GM12864 (cell line): Measurements from ENCODE around the gene FCSK.
A peak's percentile ranks its signal among the peaks of the same experiment; 100 is the strongest.
"Not testable (repeated sequence)": the region's sequence is repeated elsewhere in the genome, so short reads cannot be mapped to it uniquely, and the experiment has no call there.

ENCODE experiments used
- DNase-seq: peaks from one replicate; pipeline ENCODE4 v3.0.0-alpha.2; 2011; ENCODE audit warnings: low read depth
- H3K4me3 ChIP-seq: 2 replicates; pipeline ENCODE4 v1.5.1; 2011; ENCODE audit warnings: mild to moderate bottlenecking, low read depth, low read length, control low read depth
- TF ChIP-seq, protein P1 (sequence below): IDR thresholded peaks from 2 replicates; pipeline ENCODE4 v1.5.1; 2011; ENCODE audit warnings: low read depth, mild to moderate bottlenecking, moderate library complexity, low read length, control low read depth, inconsistent platforms; ENCODE audit errors: missing control alignments

FCSK gene

DNA sequence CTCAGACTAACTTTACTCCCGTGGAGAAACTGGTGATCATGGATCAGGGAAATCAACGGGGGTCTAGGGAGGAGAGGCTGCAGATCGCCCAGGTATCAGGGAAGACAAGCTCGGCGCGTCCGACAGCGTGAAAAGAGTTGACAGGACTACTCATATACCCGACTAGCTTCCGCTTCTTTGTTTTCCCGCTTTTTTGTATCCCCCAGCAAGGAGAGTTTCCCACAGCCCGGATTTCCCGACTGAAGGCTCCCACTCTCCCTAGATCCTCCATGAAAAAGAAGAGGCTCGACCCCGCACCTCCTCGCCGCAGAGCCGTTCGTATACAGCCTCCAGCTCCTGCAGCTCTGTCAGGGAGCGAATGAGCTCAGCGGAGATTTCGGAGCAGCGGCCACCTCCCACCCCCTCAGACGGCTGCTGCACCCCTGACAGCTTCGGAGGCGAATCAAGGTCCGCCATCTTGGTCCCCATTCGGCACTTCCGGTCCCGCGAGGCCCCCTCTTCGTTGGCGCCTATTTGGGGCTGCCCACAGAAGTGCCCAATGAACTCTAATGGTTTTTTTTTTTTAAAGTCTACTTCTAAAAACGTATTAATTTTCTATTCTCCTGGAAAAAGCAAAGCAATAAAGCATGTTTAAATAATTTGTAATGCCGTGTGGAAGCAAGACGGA, 68.8 kb downstream of the FCSK start, which contains the start of gene COG4:
TSS of gene COG4 (minus strand) at position 479 of the 667 bp plus-strand sequence. CDS start at position 468, 11 bp downstream.
- peak; percentile 73 for DNase-seq
- peak within 1 kb of the TSS; percentile 61 for H3K4me3 ChIP-seq
- TF ChIP-seq, protein P1, sequence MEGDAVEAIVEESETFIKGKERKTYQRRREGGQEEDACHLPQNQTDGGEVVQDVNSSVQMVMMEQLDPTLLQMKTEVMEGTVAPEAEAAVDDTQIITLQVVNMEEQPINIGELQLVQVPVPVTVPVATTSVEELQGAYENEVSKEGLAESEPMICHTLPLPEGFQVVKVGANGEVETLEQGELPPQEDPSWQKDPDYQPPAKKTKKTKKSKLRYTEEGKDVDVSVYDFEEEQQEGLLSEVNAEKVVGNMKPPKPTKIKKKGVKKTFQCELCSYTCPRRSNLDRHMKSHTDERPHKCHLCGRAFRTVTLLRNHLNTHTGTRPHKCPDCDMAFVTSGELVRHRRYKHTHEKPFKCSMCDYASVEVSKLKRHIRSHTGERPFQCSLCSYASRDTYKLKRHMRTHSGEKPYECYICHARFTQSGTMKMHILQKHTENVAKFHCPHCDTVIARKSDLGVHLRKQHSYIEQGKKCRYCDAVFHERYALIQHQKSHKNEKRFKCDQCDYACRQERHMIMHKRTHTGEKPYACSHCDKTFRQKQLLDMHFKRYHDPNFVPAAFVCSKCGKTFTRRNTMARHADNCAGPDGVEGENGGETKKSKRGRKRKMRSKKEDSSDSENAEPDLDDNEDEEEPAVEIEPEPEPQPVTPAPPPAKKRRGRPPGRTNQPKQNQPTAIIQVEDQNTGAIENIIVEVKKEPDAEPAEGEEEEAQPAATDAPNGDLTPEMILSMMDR = no peak

- TF ChIP-seq, protein P1 = no peak
- no peak for DNase-seq
- H3K4me3 ChIP-seq = peak within 1 kb of the TSS; percentile 61
Observed at GRCh38 chr16:70523743-70524398, 69.5 kb downstream of the FCSK start, which contains the start of gene SF3B3. Gene SF3B3 (plus strand): TSS chr16:70523816. CDS start chr16:70526657, 2,841 bp downstream.

GRCh38 chr16:70524399-70524825, 70.0 kb downstream of the FCSK start:
- not testable (repeated sequence) for DNase-seq
- H3K4me3 ChIP-seq = peak overlapping the region; percentile 61

DNA sequence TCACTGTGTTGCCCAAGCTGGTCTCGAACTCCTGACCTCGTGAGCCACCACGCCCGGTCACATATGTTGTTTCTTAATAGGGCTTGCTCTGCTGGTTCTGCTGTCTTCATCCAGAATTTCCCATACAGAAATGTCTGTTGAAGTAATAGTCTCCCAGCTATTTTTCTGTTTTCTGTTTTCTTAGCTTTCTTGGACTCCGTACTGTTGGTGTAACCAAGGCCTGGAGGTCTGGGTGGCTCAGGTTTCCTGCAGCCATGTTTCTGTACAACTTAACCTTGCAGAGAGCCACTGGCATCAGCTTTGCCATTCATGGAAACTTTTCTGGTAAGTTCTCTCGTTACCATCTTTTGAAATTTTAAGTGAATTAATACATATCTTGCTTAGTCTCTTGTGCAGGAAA, 72.0 kb downstream of the FCSK start:
- DNase-seq = no peak
- H3K4me3 ChIP-seq = peak overlapping the region; percentile 22
- TF ChIP-seq, protein P1 = no peak

GRCh38 chr16:70527315-70527996, 73.1 kb downstream of the FCSK start:
- TF ChIP-seq, protein P1 = no peak
- H3K4me3 ChIP-seq = no peak overlapping the region; the same call in 1 of the 2 replicates
- DNase-seq = no peak

- H3K4me3 ChIP-seq = no peak overlapping the region
- DNase-seq = no peak
- TF ChIP-seq, protein P1 = peak; percentile 29
Observed at GRCh38 chr16:70529051-70529777, 74.8 kb downstream of the FCSK start.
